Mucosa of descending colon (tissue), 3 donors: ENCODE measurements around the gene CACNA1C. TPM values are rescaled to one million over a fixed set of nuclear protein-coding genes. Genes with fewer than 3 reads are reported as not detected.

Source experiments
- ATAC-seq: fragments of 200-7000 bp; cut with Tn5 transposase; one replicate; pipeline ENCODE4 v1.9.1; 2020; ENCODE audit warnings: mild to moderate bottlenecking, moderate library complexity
- DNase-seq, 3 donors: peaks; one replicate each; pipeline ENCODE4 v3.0.0-alpha.2; 2020
- H3K36me3 ChIP-seq: fragments of 200-600 bp; one replicate; pipeline ENCODE4 v1.8.0; 2021; ENCODE audit warnings: low read depth, mild to moderate bottlenecking
- H3K4me1 ChIP-seq: fragments of 200-600 bp; one replicate; pipeline ENCODE4 v1.8.0; 2021; ENCODE audit warnings: low read depth, mild to moderate bottlenecking
- H3K4me3 ChIP-seq: fragments of 200-600 bp; one replicate; pipeline ENCODE4 v1.8.0; 2021; ENCODE audit warnings: mild to moderate bottlenecking
- H3K9me3 ChIP-seq: fragments of 200-600 bp; one replicate; pipeline ENCODE4 v1.8.0; 2021; ENCODE audit warnings: mild to moderate bottlenecking
- CTCF ChIP-seq: fragments of 200-600 bp; IDR thresholded peaks from one replicate; pipeline ENCODE4 v1.8.0; 2022; ENCODE audit warnings: antibody characterized with exemption, mild to moderate bottlenecking
- intact Hi-C, 2 donors: fragments of 100-400 bp; cut with DNase I in 1 of 2; cut with micrococcal nuclease in 1 of 2; formaldehyde crosslinking; loops; one replicate each; pipeline versions ENCODE4 v1.11.0 to v1.11.1; 2022; cut with DNase I, micrococcal nuclease
- total RNA-seq, 3 donors: library from RNA; stranded (reverse); fragmentation: NEBNext Ultra II Directional in 2 of 3; extraction: Animal tissue kit (Norgen Biotek cat#: 25700) in 2 of 3; gene quantifications; one replicate each; pipeline versions ENCODE4 v1.2.1 to v1.2.4, GENCODE V29; 2021 to 2023
- donor health status: DM: no; HTN: no; CAD: no; lungs with moderate emphysema.
- donor health status: DM: no; HTN: no; CAD: no.
- donor health status: DM: no; HTN: yes; CAD: no.

CACNA1C gene
- total RNA-seq, 3 donors from 2014 or later, result 5.5 to 89.4 (median 9.2) TPM

- DNase-seq (no peak), ATAC-seq (no peak)
- Histone ChIP-seq H3K36me3 (no peaks in the 10 kb centered on the region), H3K9me3 (no peaks in the 10 kb centered on the region), H3K4me1 (no peaks in the 10 kb centered on the region), H3K4me3 (no peak overlapping the region)
- intact Hi-C loops, result no loop called here
- no peak for TF ChIP-seq CTCF
These were observed 183.9 kb downstream of the CACNA1C start for GRCh38 chr12:2236506-2237294.

- H3K4me1 ChIP-seq, result no peaks in the 10 kb centered on the region
- no peak overlapping the region for H3K4me3 ChIP-seq
- no peaks in the 10 kb centered on the region for H3K36me3 ChIP-seq
- no peak for DNase-seq
- no peak for TF ChIP-seq CTCF
- H3K9me3 ChIP-seq, result no peaks in the 10 kb centered on the region
- intact Hi-C loops, result no loop called here
- no peak for ATAC-seq
These were observed 185.3 kb downstream of the CACNA1C start for GRCh38 chr12:2238111-2238510.

- H3K36me3 ChIP-seq, result no peaks in the 10 kb centered on the region
- H3K9me3 ChIP-seq, result no peaks in the 10 kb centered on the region
- intact Hi-C loops, result no loop called here
- TF ChIP-seq CTCF, result no peak
- H3K4me3 ChIP-seq, result no peak overlapping the region
- DNase-seq (no peak), ATAC-seq (no peak)
- H3K4me1 ChIP-seq, result no peaks in the 10 kb centered on the region
These were observed 186.6 kb downstream of the CACNA1C start for GRCh38 chr12:2239381-2239871.

- no peak overlapping the region for H3K4me3 ChIP-seq
- no peak for DNase-seq
- intact Hi-C loops, result no loop called here
- ATAC-seq, result no peak
- H3K4me1 ChIP-seq, result no peaks in the 10 kb centered on the region
- H3K9me3 ChIP-seq, result no peaks in the 10 kb centered on the region
- no peak for TF ChIP-seq CTCF
- H3K36me3 ChIP-seq, result no peaks in the 10 kb centered on the region
These were observed 187.6 kb downstream of the CACNA1C start for GRCh38 chr12:2240390-2240789.

- H3K9me3 ChIP-seq, result no peaks in the 10 kb centered on the region
- no peak for ATAC-seq
- no peak for DNase-seq
- no peak overlapping the region for H3K4me3 ChIP-seq
- no peaks in the 10 kb centered on the region for H3K36me3 ChIP-seq
- no peak for TF ChIP-seq CTCF
- intact Hi-C loops, result no loop called here
- no peaks in the 10 kb centered on the region for H3K4me1 ChIP-seq
These were observed 188.2 kb downstream of the CACNA1C start for GRCh38 chr12:2240984-2241383.
